HG02798 (cell line): ENCODE measurements around the gene CAMLG.

Experiments used
- ATAC-seq: cut with Tn5 transposase; IDR thresholded peaks from one replicate; pipeline ENCODE4 v1.9.1; 2021; ENCODE audit warnings: mild to moderate bottlenecking; ENCODE audit not compliant: unreplicated experiment, poor library complexity

CAMLG gene

GRCh38 chr5:134772461-134773125, 34.2 kb downstream of the CAMLG start:
- no peak for ATAC-seq

- ATAC-seq: no peak
These were observed 39.0 kb downstream of the CAMLG start for GRCh38 chr5:134777366-134777765.

DNA sequence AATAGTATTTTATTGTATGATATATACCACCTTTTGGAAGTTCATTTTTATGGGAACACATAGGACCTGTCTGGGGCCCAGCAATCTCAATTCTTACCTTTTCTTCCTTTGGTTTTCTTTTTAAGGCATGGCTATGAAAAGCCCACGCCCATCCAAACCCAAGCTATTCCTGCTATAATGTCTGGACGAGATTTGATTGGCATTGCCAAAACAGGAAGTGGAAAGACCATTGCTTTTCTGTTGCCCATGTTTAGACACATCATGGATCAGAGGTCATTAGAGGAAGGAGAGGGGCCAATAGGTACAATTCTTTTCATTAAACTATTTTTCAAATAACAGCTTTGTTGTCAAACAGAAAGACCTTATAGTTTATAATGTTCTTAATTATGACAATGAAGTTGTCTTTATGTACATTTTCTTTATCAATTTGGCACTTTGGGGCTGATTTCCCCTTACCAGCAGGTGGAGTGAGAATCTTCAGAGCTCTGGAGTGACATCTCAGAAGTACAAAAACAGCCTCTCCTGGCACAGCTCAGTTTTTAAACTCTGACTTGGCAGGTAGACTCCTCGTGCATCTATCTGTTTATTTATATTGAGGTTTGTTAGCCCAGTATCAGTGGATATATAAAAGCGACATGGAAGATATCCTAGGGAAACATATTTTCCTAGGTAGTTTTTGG, 46.0 kb downstream of the CAMLG start:
- ATAC-seq: no peak

GRCh38 chr5:134784946-134785620, 46.7 kb downstream of the CAMLG start:
- no peak for ATAC-seq

DNA sequence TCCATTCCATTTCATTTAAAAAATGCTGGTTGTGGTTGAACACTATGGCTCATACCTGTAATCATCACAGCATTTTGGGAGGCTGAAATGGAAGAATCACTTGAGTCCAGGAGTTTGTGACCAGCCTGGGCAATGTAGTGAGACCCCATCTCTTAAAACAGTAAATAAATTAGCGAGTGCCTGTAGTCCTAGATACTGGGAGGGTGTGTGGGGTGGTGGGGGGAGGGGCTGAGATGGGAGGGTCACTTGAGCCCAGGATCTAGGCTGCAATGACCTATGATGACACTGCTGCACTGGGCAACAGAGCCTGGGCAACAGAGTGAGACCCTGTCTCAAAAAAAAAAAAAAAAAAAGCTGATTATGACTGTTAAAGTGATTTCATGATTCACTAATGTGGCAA, 49.3 kb downstream of the CAMLG start:
- ATAC-seq: no peak

DNA sequence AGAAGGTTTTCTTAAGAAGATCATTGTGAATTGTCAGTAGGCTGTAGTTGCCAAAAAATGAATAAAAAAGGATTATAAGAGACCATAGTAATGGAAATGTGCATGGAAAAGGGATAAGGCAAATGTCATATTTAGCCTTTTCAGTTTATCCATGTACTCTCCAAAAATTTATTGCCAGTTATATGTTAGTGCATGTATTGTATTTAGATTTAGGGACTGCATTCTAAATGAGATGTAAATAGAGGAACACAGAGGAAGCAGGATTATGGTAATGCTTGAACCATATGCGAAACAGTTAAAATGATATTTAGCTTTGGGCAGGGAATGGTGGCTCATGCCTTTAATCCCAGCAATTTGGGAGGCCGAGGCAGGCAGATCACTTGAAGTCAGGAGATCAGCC, 53.2 kb downstream of the CAMLG start:
- no peak for ATAC-seq

DNA sequence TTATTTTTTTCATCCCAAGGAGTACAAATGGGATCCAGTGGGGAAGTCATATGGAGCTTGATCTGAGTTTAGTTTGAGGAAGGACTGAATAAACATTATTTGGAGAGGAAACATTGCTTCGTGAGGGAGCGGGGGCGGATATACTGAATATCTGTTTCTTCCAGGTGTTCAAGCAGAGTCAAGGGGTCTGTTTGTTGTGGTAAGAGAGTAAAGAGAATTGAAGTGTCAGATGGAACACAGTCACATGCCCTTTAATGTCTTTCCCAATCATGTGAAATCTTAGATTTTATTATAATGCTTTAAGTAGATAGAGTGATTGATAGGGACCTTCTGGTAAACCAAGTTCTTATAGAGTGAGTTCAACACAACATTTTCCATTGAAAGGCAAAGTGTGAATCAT, 53.9 kb downstream of the CAMLG start:
- no peak for ATAC-seq

GRCh38 chr5:134793111-134793510, 54.8 kb downstream of the CAMLG start:
- no peak for ATAC-seq

- no peak for ATAC-seq
These were observed 55.7 kb downstream of the CAMLG start for GRCh38 chr5:134794082-134794481.

- ATAC-seq: no peak
These were observed 56.5 kb downstream of the CAMLG start for GRCh38 chr5:134794819-134795218.

DNA sequence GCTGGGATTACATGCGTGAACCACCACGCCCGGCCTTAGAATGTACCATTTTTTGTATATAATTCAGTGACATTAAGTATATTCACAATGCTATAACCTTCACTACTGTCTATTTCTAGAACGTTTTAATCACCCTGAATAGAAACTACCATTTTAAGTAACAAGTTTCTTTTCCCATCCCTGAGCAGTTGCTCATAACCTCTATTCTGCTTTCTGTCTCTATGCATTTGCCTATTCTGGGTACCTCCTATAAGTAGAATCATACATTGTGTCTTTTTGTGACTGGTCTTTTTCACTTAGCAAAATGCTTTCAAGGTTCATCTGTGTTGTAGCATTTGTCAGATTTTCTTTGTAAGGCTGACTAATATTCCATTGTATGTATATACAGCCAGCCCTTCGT, 60.1 kb downstream of the CAMLG start:
- ATAC-seq: no peak
